GM12878 (cell line): ENCODE data around the gene UBE2QL1. TPM values are rescaled to one million over a fixed set of nuclear protein-coding genes. Genes with fewer than 3 reads are reported as not detected.

ENCODE experiments used
- ATF3 ChIP-seq: IDR thresholded peaks from 2 replicates; pipeline ENCODE4 v1.6.1; 2011; ENCODE audit warnings: low read depth, mild to moderate bottlenecking, low read length, moderate library complexity, borderline replicate concordance; ENCODE audit errors: extremely low read depth
- BCL3 ChIP-seq: IDR thresholded peaks from 2 replicates; pipeline ENCODE4 v1.6.1; 2011; ENCODE audit warnings: borderline replicate concordance, low read depth, mild to moderate bottlenecking, moderate library complexity, low read length; ENCODE audit not compliant: insufficient read depth, poor library complexity, severe bottlenecking
- BMI1 ChIP-seq: fragments of 450-650 bp; IDR thresholded peaks from 2 replicates; pipeline ENCODE4 v1.6.1; 2016; ENCODE audit warnings: mild to moderate bottlenecking, moderate library complexity, borderline replicate concordance
- CHD1 ChIP-seq: IDR thresholded peaks from 2 replicates; pipeline ENCODE4 v1.6.1; 2012; ENCODE audit warnings: low read depth, low read length, improper control_type of control experiment
- CHD2 ChIP-seq: IDR thresholded peaks from 2 replicates; pipeline ENCODE4 v1.6.1; 2011; ENCODE audit warnings: low read depth, low read length, improper control_type of control experiment, borderline replicate concordance
- DPF2 ChIP-seq: fragments of 450-650 bp; IDR thresholded peaks from 2 replicates; pipeline ENCODE4 v1.6.1; 2017; ENCODE audit warnings: mild to moderate bottlenecking
- EP300 ChIP-seq, 2 experiments: fragments of 150-350 bp in 1 of 2; IDR thresholded peaks; 2 replicates each; pipeline ENCODE4 v1.6.1; 2011 to 2012; ENCODE audit warnings: low read depth in 2 of 2, low read length in 2 of 2, borderline replicate concordance in 1 of 2, improper control_type of control experiment in 1 of 2, inconsistent platforms in 1 of 2; ENCODE audit not compliant: control insufficient read depth in 1 of 2
- FOS ChIP-seq: IDR thresholded peaks from 3 replicates; pipeline ENCODE4 v1.6.1; 2011; ENCODE audit warnings: borderline replicate concordance; ENCODE audit not compliant: insufficient read length; ENCODE audit errors: extremely low read depth
- HCFC1 ChIP-seq: fragments of 150-350 bp; IDR thresholded peaks from 2 replicates; pipeline ENCODE4 v1.6.1; 2014; ENCODE audit warnings: low read length
- MLLT1 ChIP-seq: fragments of 450-650 bp; IDR thresholded peaks from 2 replicates; pipeline ENCODE4 v1.6.1; 2016; ENCODE audit warnings: mild to moderate bottlenecking
- MYC ChIP-seq: IDR thresholded peaks from 2 replicates; pipeline ENCODE4 v1.6.1; 2011; ENCODE audit warnings: mild to moderate bottlenecking, low read length, moderate library complexity, inconsistent platforms; ENCODE audit not compliant: insufficient read depth, insufficient replicate concordance, insufficient read length, severe bottlenecking
- NR2F1 ChIP-seq: fragments of 450-650 bp; conservative IDR thresholded peaks from 2 replicates; pipeline ENCODE4 v1.6.1; 2017; ENCODE audit warnings: mild to moderate bottlenecking
- PML ChIP-seq: IDR thresholded peaks from 2 replicates; pipeline ENCODE4 v1.6.1; 2012; ENCODE audit warnings: low read length, inconsistent platforms
- POLR2A ChIP-seq: IDR thresholded peaks from 2 replicates; pipeline ENCODE4 v1.6.1; 2011; ENCODE audit warnings: low read depth, mild to moderate bottlenecking, low read length
- POLR2AphosphoS5 ChIP-seq: IDR thresholded peaks from 2 replicates; pipeline ENCODE4 v1.6.1; 2011; ENCODE audit warnings: mild to moderate bottlenecking, low read length, inconsistent platforms
- RBBP5 ChIP-seq: fragments of 200-600 bp; sonication (generic); conservative IDR thresholded peaks from 2 replicates; pipeline ENCODE4 v1.6.1; 2016
- RCOR1 ChIP-seq: conservative IDR thresholded peaks from 2 replicates; pipeline ENCODE4 v1.6.1; 2012; ENCODE audit warnings: low read depth, low read length, improper control_type of control experiment
- SMARCA5 ChIP-seq: fragments of 450-650 bp; IDR thresholded peaks from 2 replicates; pipeline ENCODE4 v1.6.1; 2017; ENCODE audit warnings: mild to moderate bottlenecking
- SUZ12 ChIP-seq: fragments of 200-600 bp; sonication (generic); IDR thresholded peaks from one replicate; pipeline ENCODE4 v1.6.1; 2018; ENCODE audit warnings: antibody characterized with exemption, mild to moderate bottlenecking; ENCODE audit not compliant: unreplicated experiment
- TAF1 ChIP-seq: IDR thresholded peaks from 2 replicates; pipeline ENCODE4 v1.6.1; 2011; ENCODE audit warnings: mild to moderate bottlenecking, low read depth, low read length, borderline replicate concordance
- TARDBP ChIP-seq: IDR thresholded peaks from 2 replicates; pipeline ENCODE4 v1.6.1; 2016; ENCODE audit warnings: borderline replicate concordance
- TCF12 ChIP-seq: IDR thresholded peaks from 2 replicates; pipeline ENCODE4 v1.6.1; 2011; ENCODE audit warnings: low read depth, mild to moderate bottlenecking, low read length
- ZNF217 ChIP-seq: fragments of 450-650 bp; IDR thresholded peaks from 2 replicates; pipeline ENCODE4 v1.6.1; 2017; ENCODE audit warnings: antibody characterized with exemption, mild to moderate bottlenecking
- ZNF274 ChIP-seq: IDR thresholded peaks from one replicate; pipeline ENCODE4 v1.8.0; 2011; ENCODE audit not compliant: insufficient read length, insufficient read depth
- polyA plus RNA-seq, 11 experiments: library from polyadenylated mRNA; depleted of rRNA in 4 of 11; unstranded in 6 of 11; stranded (reverse) in 5 of 11; fragments of >200 nt; fragmentation: Nextera tagmentation in 4 of 11; fragmentation: Illumina TruSeq in 1 of 11; extraction: Ambion mirVana in 4 of 11; extraction: Trizol in 1 of 11; gene quantifications; 1 replicate in 1 of 11; 2 replicates in 10 of 11; pipeline versions ENCODE4 v1.2.1 to v1.2.3, GENCODE V29; 2011 to 2016; ENCODE audit warnings: inconsistent platforms in 2 of 11, missing spikeins in 2 of 11, low read depth in 1 of 11
- total RNA-seq, 4 experiments: library from RNA; depleted of rRNA in 3 of 4; stranded (reverse); fragments of >200 nt in 3 of 4; fragmentation: Illumina TruSeq in 1 of 4; extraction: Trizol in 1 of 4; gene quantifications; 2 replicates each; pipeline versions ENCODE4 v1.2.1 to v1.2.3, GENCODE V29; 2013 to 2021
- TF ChIP-seq, protein P1 (sequence below): IDR thresholded peaks from 2 replicates; pipeline ENCODE4 v1.6.1; 2012; ENCODE audit warnings: low read depth, low read length, improper control_type of control experiment
- TF ChIP-seq, protein P2 (sequence below): fragments of 450-650 bp; formaldehyde crosslinking; IDR thresholded peaks from 2 replicates; pipeline ENCODE4 v1.4.0; 2022; ENCODE audit warnings: mild to moderate bottlenecking, moderate library complexity

The UBE2QL1 gene
- total and polyA plus RNA-seq, 10 of the 15 experiments (the other 5 are each of a cell fraction or from before 2014, with no cell fraction given) = 0.03 to 0.62 (median 0.04) TPM; not detected in 6

- TF ChIP-seq, protein P1, sequence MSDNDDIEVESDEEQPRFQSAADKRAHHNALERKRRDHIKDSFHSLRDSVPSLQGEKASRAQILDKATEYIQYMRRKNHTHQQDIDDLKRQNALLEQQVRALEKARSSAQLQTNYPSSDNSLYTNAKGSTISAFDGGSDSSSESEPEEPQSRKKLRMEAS = no peak; the same call in 1 of the 2 replicates
- TF ChIP-seq SUZ12 (no peak), CHD2 (peak; percentile 87; the same call in 1 of the 2 replicates), RCOR1 (0 out of 2 replicates have a peak, but pooled peaks have one; percentile 65), TARDBP (no peak), MYC (no peak), ATF3 (no peak), PML (peak; percentile 80), ZNF274 (no peak), POLR2AphosphoS5 (peak; percentile 64), POLR2A (no peak), DPF2 (peak; percentile 86), EP300 (IDR thresholded peaks at IDR 0.05; ENCODE audit: borderline replicate concordance in 1 of 2, control insufficient read depth in 1 of 2, low read depth in 2 of 2, low read length in 2 of 2) (peak; percentile 97 to 99), ZNF217 (no peak), CHD1 (no peak), FOS (no peak), HCFC1 (0 out of 2 replicates have a peak, but pooled peaks have one; percentile 10), BMI1 (peak; percentile 59; the same call in 1 of the 2 replicates), SMARCA5 (no peak), MLLT1 (peak; percentile 72; the same call in 1 of the 2 replicates), TAF1 (peak; percentile 45; the same call in 1 of the 2 replicates), BCL3 (peak; percentile 70), RBBP5 (no peak), NR2F1 (peak; percentile 75), TCF12 (0 out of 2 replicates have a peak, but pooled peaks have one; percentile 49)
- TF ChIP-seq, protein P2, sequence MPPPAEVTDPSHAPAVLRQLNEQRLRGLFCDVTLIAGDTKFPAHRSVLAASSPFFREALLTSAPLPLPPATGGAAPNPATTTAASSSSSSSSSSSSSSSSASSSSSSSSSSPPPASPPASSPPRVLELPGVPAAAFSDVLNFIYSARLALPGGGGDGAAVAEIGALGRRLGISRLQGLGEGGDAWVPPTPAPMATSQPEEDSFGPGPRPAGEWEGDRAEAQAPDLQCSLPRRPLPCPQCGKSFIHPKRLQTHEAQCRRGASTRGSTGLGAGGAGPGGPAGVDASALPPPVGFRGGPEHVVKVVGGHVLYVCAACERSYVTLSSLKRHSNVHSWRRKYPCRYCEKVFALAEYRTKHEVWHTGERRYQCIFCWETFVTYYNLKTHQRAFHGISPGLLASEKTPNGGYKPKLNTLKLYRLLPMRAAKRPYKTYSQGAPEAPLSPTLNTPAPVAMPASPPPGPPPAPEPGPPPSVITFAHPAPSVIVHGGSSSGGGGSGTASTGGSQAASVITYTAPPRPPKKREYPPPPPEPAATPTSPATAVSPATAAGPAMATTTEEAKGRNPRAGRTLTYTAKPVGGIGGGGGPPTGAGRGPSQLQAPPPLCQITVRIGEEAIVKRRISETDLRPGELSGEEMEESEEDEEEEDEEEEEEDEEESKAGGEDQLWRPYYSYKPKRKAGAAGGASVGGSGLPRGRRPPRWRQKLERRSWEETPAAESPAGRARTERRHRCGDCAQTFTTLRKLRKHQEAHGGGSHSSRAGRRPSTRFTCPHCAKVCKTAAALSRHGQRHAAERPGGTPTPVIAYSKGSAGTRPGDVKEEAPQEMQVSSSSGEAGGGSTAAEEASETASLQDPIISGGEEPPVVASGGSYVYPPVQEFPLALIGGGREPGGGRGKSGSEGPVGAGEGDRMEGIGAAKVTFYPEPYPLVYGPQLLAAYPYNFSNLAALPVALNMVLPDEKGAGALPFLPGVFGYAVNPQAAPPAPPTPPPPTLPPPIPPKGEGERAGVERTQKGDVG (CRISPR knock-in tag) = no peak
Observed at GRCh38 chr5:6496207-6496584, 47.5 kb downstream of the UBE2QL1 start (continued).
